GM20000 (cell line): ENCODE data around the gene SLC12A7.
"Not testable (repeated sequence)": the region's sequence is repeated elsewhere in the genome, so short reads cannot be mapped to it uniquely, and the experiment has no call there.

Source experiments
- DNase-seq: peaks from one replicate; pipeline ENCODE4 v3.0.0; 2012; ENCODE audit warnings: low spot score
- CTCF ChIP-seq: IDR thresholded peaks from 2 replicates; pipeline ENCODE4 v1.5.1; 2012; ENCODE audit warnings: mild to moderate bottlenecking, control low read depth; ENCODE audit errors: extremely low read depth, missing control alignments

Gene SLC12A7

GRCh38 chr5:1065143-1065750 is 46.6 kb downstream of the SLC12A7 start:
- no peak for DNase-seq
- no peak for TF ChIP-seq CTCF

- TF ChIP-seq CTCF, result no peak
- DNase-seq, result no peak
These were observed 47.3 kb downstream of the SLC12A7 start for GRCh38 chr5:1064383-1065142.

GRCh38 chr5:1063661-1064382 is 48.0 kb downstream of the SLC12A7 start:
- no peak for TF ChIP-seq CTCF
- DNase-seq, result no peak

GRCh38 chr5:1062761-1063568 is 48.9 kb downstream of the SLC12A7 start:
- DNase-seq, result no peak
- no peak for TF ChIP-seq CTCF

GRCh38 chr5:1061916-1062315 is 49.9 kb downstream of the SLC12A7 start:
- DNase-seq, result no peak
- TF ChIP-seq CTCF, result no peak

GRCh38 chr5:1061292-1061691 is 50.6 kb downstream of the SLC12A7 start:
- DNase-seq, result not testable (repeated sequence)

GRCh38 chr5:1060535-1060981 is 51.3 kb downstream of the SLC12A7 start:
- TF ChIP-seq CTCF, result no peak
- no peak for DNase-seq
